SK-N-MC (cell line): ENCODE measurements around the gene TRMT112.

ENCODE experiments used
- EZH2 ChIP-seq: fragments of 200-600 bp; sonication (generic); IDR thresholded peaks from one replicate; pipeline ENCODE4 v1.6.1; 2017; ENCODE audit warnings: antibody characterized with exemption
- POLR2AphosphoS5 ChIP-seq: IDR thresholded peaks from 2 replicates; pipeline ENCODE4 v1.6.1; 2012; ENCODE audit warnings: mild to moderate bottlenecking, low read depth, low read length, borderline replicate concordance

GRCh38 chr11:64268893-64269539 is 48.3 kb downstream of the TRMT112 start:
- TF ChIP-seq POLR2AphosphoS5 = no peak
- no peak for TF ChIP-seq EZH2
